HepG2 (cell line): ENCODE measurements around the gene SNN. TPM values are rescaled to one million over a fixed set of nuclear protein-coding genes. Genes with fewer than 3 reads are reported as not detected.

Source experiments
- AKAP8 ChIP-seq: sonication (generic); formaldehyde crosslinking; IDR thresholded peaks from 2 replicates; pipeline ENCODE4 v1.5.1; 2020; ENCODE audit warnings: mild to moderate bottlenecking, missing genetic modification reagents
- CREBL2 ChIP-seq: sonication (generic); formaldehyde crosslinking; IDR thresholded peaks from 2 replicates; pipeline ENCODE4 v1.8.1; 2023; ENCODE audit warnings: missing genetic modification reagents, mild to moderate bottlenecking, borderline replicate concordance
- EZH2 ChIP-seq: conservative IDR thresholded peaks from 2 replicates; pipeline ENCODE4 v1.6.1; 2012; ENCODE audit warnings: mild to moderate bottlenecking, low read depth, low read length, moderate library complexity
- FOXJ3 ChIP-seq: sonication (generic); formaldehyde crosslinking; IDR thresholded peaks from 2 replicates; pipeline ENCODE4 v1.4.0; 2020; ENCODE audit warnings: missing genetic modification reagents, mild to moderate bottlenecking, borderline replicate concordance
- GABPA ChIP-seq, 2 experiments: IDR thresholded peaks; 2 replicates each; pipeline ENCODE4 v1.6.1; 2011 to 2016; ENCODE audit warnings: low read depth in 2 of 2, low read length in 1 of 2, missing biosample characterization in 1 of 2, missing genetic modification characterization in 1 of 2
- KDM1A ChIP-seq: IDR thresholded peaks from 2 replicates; pipeline ENCODE4 v1.6.1; 2016; ENCODE audit warnings: missing compliant biosample characterization
- KDM4B ChIP-seq: sonication (generic); formaldehyde crosslinking; IDR thresholded peaks from 2 replicates; pipeline ENCODE4 v1.4.0; 2020; ENCODE audit warnings: missing genetic modification reagents
- MTA1 ChIP-seq: sonication (generic); formaldehyde crosslinking; IDR thresholded peaks from 2 replicates; pipeline ENCODE4 v1.4.0; 2020; ENCODE audit warnings: missing genetic modification reagents, mild to moderate bottlenecking, borderline replicate concordance
- NCOA2 ChIP-seq: sonication (generic); formaldehyde crosslinking; IDR thresholded peaks from 2 replicates; pipeline ENCODE4 v1.8.0; 2022; ENCODE audit warnings: inconsistent platforms
- NFIB ChIP-seq: sonication (generic); formaldehyde crosslinking; IDR thresholded peaks from 2 replicates; pipeline ENCODE4 v1.9.0; 2021; ENCODE audit warnings: missing genetic modification reagents, mild to moderate bottlenecking, borderline replicate concordance
- PAXIP1 ChIP-seq: sonication (generic); formaldehyde crosslinking; conservative IDR thresholded peaks from 2 replicates; pipeline ENCODE4 v1.4.0; 2020; ENCODE audit warnings: mild to moderate bottlenecking, missing genetic modification reagents, moderate library complexity
- PRDM15 ChIP-seq: sonication (generic); formaldehyde crosslinking; IDR thresholded peaks from 2 replicates; pipeline ENCODE4 v1.4.0; 2020; ENCODE audit warnings: missing genetic modification reagents
- TAF15 ChIP-seq: fragments of 200-400 bp; formaldehyde crosslinking; IDR thresholded peaks from one replicate; pipeline ENCODE4 v1.6.1; 2018; ENCODE audit warnings: mild to moderate bottlenecking, low read depth, low read length; ENCODE audit not compliant: poor library complexity, severe bottlenecking
- ZBTB3 ChIP-seq: sonication (generic); formaldehyde crosslinking; IDR thresholded peaks from 2 replicates; pipeline ENCODE4 v1.4.0; 2020; ENCODE audit warnings: low read depth, mild to moderate bottlenecking, moderate library complexity, missing genetic modification reagents, borderline replicate concordance
- ZNF121 ChIP-seq: sonication (generic); formaldehyde crosslinking; IDR thresholded peaks from 2 replicates; pipeline ENCODE4 v1.5.0; 2020; ENCODE audit warnings: mild to moderate bottlenecking, missing genetic modification reagents
- ZNF281 ChIP-seq: sonication (generic); formaldehyde crosslinking; IDR thresholded peaks from 2 replicates; pipeline ENCODE4 v1.4.0; 2020; ENCODE audit warnings: missing genetic modification reagents, borderline replicate concordance
- ZNF563 ChIP-seq: sonication (generic); formaldehyde crosslinking; IDR thresholded peaks from 2 replicates; pipeline ENCODE4 v1.8.0; 2022; ENCODE audit warnings: mild to moderate bottlenecking, moderate library complexity, missing genetic modification reagents
- ZNF570 ChIP-seq: sonication (generic); formaldehyde crosslinking; IDR thresholded peaks from 2 replicates; pipeline ENCODE4 v1.4.0; 2020; ENCODE audit warnings: mild to moderate bottlenecking, missing genetic modification reagents, borderline replicate concordance
- ZNF576 ChIP-seq: sonication (generic); formaldehyde crosslinking; IDR thresholded peaks from 2 replicates; pipeline ENCODE4 v1.4.0; 2020; ENCODE audit warnings: mild to moderate bottlenecking, missing genetic modification reagents
- polyA plus RNA-seq, 8 experiments: library from polyadenylated mRNA; depleted of rRNA in 3 of 8; stranded (reverse) in 7 of 8; unstranded in 1 of 8; fragments of >200 nt; fragmentation: Illumina TruSeq in 4 of 8; extraction: Trizol in 4 of 8; gene quantifications; 2 replicates each; pipeline versions ENCODE4 v1.2.1 to v1.2.3, GENCODE V29; 2011 to 2016; ENCODE audit warnings: low read depth in 4 of 8, missing spikeins in 1 of 8, mixed read lengths in 1 of 8; ENCODE audit not compliant: insufficient read depth in 1 of 8
- total RNA-seq, 5 experiments: library from RNA; depleted of rRNA; stranded (reverse); fragments of >200 nt; fragmentation: Illumina TruSeq; extraction: Trizol; gene quantifications; 2 replicates each; pipeline ENCODE4 v1.2.3, GENCODE V29; 2016; ENCODE audit warnings: low read depth in 1 of 5

SNN gene
- total and polyA plus RNA-seq, 2 of the 13 experiments (the other 11 are each of a cell fraction or from before 2014, with no cell fraction given) = 5.2 to 8.4 TPM

- TF ChIP-seq NFIB (CRISPR knock-in tag) (no peak), ZNF570 (CRISPR knock-in tag) (no peak), ZBTB3 (CRISPR knock-in tag) (no peak), TAF15 (no peak), EZH2 (no peak), GABPA (IDR thresholded peaks at IDR 0.05; ENCODE audit: low read depth, low read length) (no peak), GABPA (CRISPR knock-in tag; IDR thresholded peaks at IDR 0.05; ENCODE audit: low read depth) (no peak), NCOA2 (CRISPR knock-in tag) (peak; percentile 44; the same call in 1 of the 2 replicates), ZNF121 (CRISPR knock-in tag) (peak; percentile 50), KDM1A (CRISPR knock-in tag) (no peak), MTA1 (CRISPR knock-in tag) (peak; percentile 40; the same call in 1 of the 2 replicates), KDM4B (CRISPR knock-in tag) (peak; percentile 42; the same call in 1 of the 2 replicates), FOXJ3 (CRISPR knock-in tag) (no peak), ZNF281 (no peak), CREBL2 (CRISPR knock-in tag) (no peak), ZNF576 (CRISPR knock-in tag) (no peak), AKAP8 (no peak), PRDM15 (CRISPR knock-in tag) (no peak), PAXIP1 (no peak), ZNF563 (CRISPR knock-in tag) (0 out of 2 replicates have a peak, but pooled peaks have one; percentile 47)
Observed at GRCh38 chr16:11632455-11632939, 35.8 kb upstream of the SNN start (continued).
